OCI-LY1 (cell line): ENCODE results near the gene UBQLNL.

Experiments used
- H2AFZ ChIP-seq: fragments of 200-600 bp; sonication (generic), shearing (Covaris generic); 2 replicates; pipeline ENCODE4 v1.6.0; 2014; ENCODE audit warnings: antibody characterized with exemption, mild to moderate bottlenecking, low read length
- H3F3A ChIP-seq: fragments of 200-600 bp; sonication (generic), shearing (Covaris generic); 2 replicates; pipeline ENCODE4 v1.6.0; 2014; ENCODE audit warnings: mild to moderate bottlenecking, antibody characterized with exemption, low read length, moderate library complexity; ENCODE audit not compliant: insufficient read depth
- H3K27ac ChIP-seq: fragments of 200-600 bp; sonication (generic); 2 replicates; pipeline ENCODE4 v1.5.1; 2014; ENCODE audit warnings: low read length, mixed run types, mild to moderate bottlenecking, low read depth; ENCODE audit not compliant: poor library complexity, severe bottlenecking
- H3K27me3 ChIP-seq: fragments of 200-600 bp; sonication (generic); 2 replicates; pipeline ENCODE4 v1.6.0; 2014; ENCODE audit warnings: antibody characterized with exemption, mild to moderate bottlenecking, low read length, moderate library complexity; ENCODE audit not compliant: insufficient read depth
- H3K36me3 ChIP-seq: fragments of 200-600 bp; sonication (generic); 2 replicates; pipeline ENCODE4 v1.6.1; 2014; ENCODE audit warnings: mild to moderate bottlenecking, antibody characterized with exemption, low read length, moderate library complexity, mixed read lengths; ENCODE audit not compliant: insufficient read depth
- H3K4me1 ChIP-seq: fragments of 200-600 bp; sonication (generic); 2 replicates; pipeline ENCODE4 v1.5.1; 2014; ENCODE audit warnings: mild to moderate bottlenecking, low read length, moderate library complexity; ENCODE audit not compliant: insufficient read depth, severe bottlenecking
- H3K4me2 ChIP-seq: fragments of 200-600 bp; sonication (generic), shearing (Covaris generic); 2 replicates; pipeline ENCODE4 v1.6.1; 2014; ENCODE audit warnings: low read length
- H3K4me3 ChIP-seq: fragments of 200-600 bp; sonication (generic); 2 replicates; pipeline ENCODE4 v1.5.1; 2014; ENCODE audit warnings: low read length, low read depth, mild to moderate bottlenecking, mixed read lengths; ENCODE audit not compliant: poor library complexity, severe bottlenecking
- H3K79me2 ChIP-seq: fragments of 200-600 bp; shearing (Covaris generic); 2 replicates; pipeline ENCODE4 v1.6.1; 2016; ENCODE audit warnings: mixed run types, low read length, mixed read lengths; ENCODE audit not compliant: insufficient read depth
- H3K9ac ChIP-seq: fragments of 200-600 bp; sonication (generic), shearing (Covaris generic); 2 replicates; pipeline ENCODE4 v1.6.1; 2014; ENCODE audit warnings: mild to moderate bottlenecking, low read length, mixed read lengths
- H3K9me2 ChIP-seq: fragments of 200-600 bp; sonication (generic), shearing (Covaris generic); 2 replicates; pipeline ENCODE4 v1.6.1; 2014; ENCODE audit warnings: low read depth, mild to moderate bottlenecking, low read length, mixed read lengths
- H3K9me3 ChIP-seq: fragments of 200-600 bp; shearing (Covaris generic); 2 replicates; pipeline ENCODE4 v1.6.1; 2014; ENCODE audit warnings: low read length, mixed read lengths
- H4K20me1 ChIP-seq: fragments of 200-600 bp; sonication (generic), shearing (Covaris generic); 2 replicates; pipeline ENCODE4 v1.6.0; 2016; ENCODE audit warnings: mild to moderate bottlenecking, low read length; ENCODE audit not compliant: insufficient read depth
- CTCF ChIP-seq: fragments of 200-600 bp; sonication (generic), shearing (Covaris generic); IDR thresholded peaks from 2 replicates; pipeline ENCODE4 v1.5.1; 2017; ENCODE audit warnings: mild to moderate bottlenecking, antibody characterized with exemption, low read length, moderate library complexity, mixed read lengths
- EZH2 ChIP-seq: fragments of 200-600 bp; sonication (generic), shearing (Covaris generic); IDR thresholded peaks from 2 replicates; pipeline ENCODE4 v1.8.0; 2017; ENCODE audit warnings: borderline replicate concordance, mixed run types, mild to moderate bottlenecking, antibody characterized with exemption, low read length, moderate library complexity, mixed read lengths

Gene UBQLNL

GRCh38 chr11:5524756-5525155, 8.3 kb upstream of the UBQLNL start:
- Histone ChIP-seq H3K27me3 (no peaks in the 10 kb centered on the region), H3K36me3 (no peaks in the 10 kb centered on the region), H2AFZ (no peak overlapping the region), H3K4me2 (no peak overlapping the region), H4K20me1 (no peaks in the 10 kb centered on the region), H3K4me3 (no peak overlapping the region), H3K9me2 (no peaks in the 10 kb centered on the region), H3K9ac (no peak overlapping the region), H3K9me3 (no peaks in the 10 kb centered on the region), H3K4me1 (no peaks in the 10 kb centered on the region), H3F3A (no peaks in the 10 kb centered on the region), H3K27ac (no peak overlapping the region), H3K79me2 (no peaks in the 10 kb centered on the region)
- TF ChIP-seq CTCF (no peak), EZH2 (no peak)

- Histone ChIP-seq H4K20me1 (no peaks in the 10 kb centered on the region), H3K9me3 (no peaks in the 10 kb centered on the region), H3K27ac (no peak overlapping the region), H3K79me2 (no peaks in the 10 kb centered on the region), H3K9ac (no peak overlapping the region), H3K4me3 (no peak overlapping the region), H3F3A (no peaks in the 10 kb centered on the region), H3K27me3 (no peaks in the 10 kb centered on the region), H3K36me3 (no peaks in the 10 kb centered on the region), H3K9me2 (no peaks in the 10 kb centered on the region), H3K4me1 (no peaks in the 10 kb centered on the region), H2AFZ (no peak overlapping the region), H3K4me2 (no peak overlapping the region)
- TF ChIP-seq CTCF (no peak), EZH2 (no peak)
Measured at GRCh38 chr11:5522308-5522707, 5.8 kb upstream of the UBQLNL start.

- Histone ChIP-seq H3K4me1 (no peaks in the 10 kb centered on the region), H3F3A (no peaks in the 10 kb centered on the region), H3K9me2 (no peaks in the 10 kb centered on the region), H4K20me1 (no peaks in the 10 kb centered on the region), H3K9ac (no peak overlapping the region), H2AFZ (no peak overlapping the region), H3K4me2 (no peak overlapping the region), H3K27ac (no peak overlapping the region), H3K4me3 (no peak overlapping the region), H3K27me3 (no peaks in the 10 kb centered on the region), H3K36me3 (no peaks in the 10 kb centered on the region), H3K79me2 (no peaks in the 10 kb centered on the region), H3K9me3 (no peaks in the 10 kb centered on the region)
- TF ChIP-seq CTCF (no peak), EZH2 (no peak)
Measured at GRCh38 chr11:5521540-5521939, 5.0 kb upstream of the UBQLNL start.
